ENCODE measurements around the gene TCF21. TPM values are rescaled to one million over a fixed set of nuclear protein-coding genes. Genes with fewer than 3 reads are reported as not detected.

The TCF21 gene
- total and polyA plus RNA-seq, 12 donors, result 2.3 to 15.1 (median 3.3) TPM

GRCh38 chr6:133887880-133888230 is 1.1 kb upstream of the TCF21 start:
- Histone ChIP-seq H3K27ac (peak overlapping the region in 1 of 5 donors; percentile 32), H3K4me3 (no peak overlapping the region), H3K36me3 (replicated peaks in 1 of 2) (no peaks in the 10 kb centered on the region), H3K9me3 (replicated peaks in 1 of 3) (no peaks in the 10 kb centered on the region), H3K27me3 (peaks cover 43% of the 10 kb centered on the region), H3K4me1 (replicated peaks in 1 of 2) (peaks cover 4 to 9% of the 10 kb centered on the region in 2 donors)
- intact Hi-C loops (cut with DNase I), result no loop called here
- no peak for DNase-seq
- 68 to 83% (median 75%) methylated on average over 1 of the region's 1 CpG for WGBS, 4 donors
- TF ChIP-seq POLR2A (IDR thresholded peaks at IDR 0.05), result no peak

- Histone ChIP-seq H3K36me3 (replicated peaks in 1 of 2) (no peaks in the 10 kb centered on the region), H3K4me1 (replicated peaks in 1 of 2) (peaks cover 4 to 9% of the 10 kb centered on the region in 2 donors), H3K4me3 (peak overlapping the region in 1 of 4 donors; percentile 28), H3K27ac (peak overlapping the region in 4 of 5 donors; percentile 16 to 74 (median 58)), H3K9me3 (replicated peaks in 1 of 3) (no peaks in the 10 kb centered on the region), H3K27me3 (peaks cover 59% of the 10 kb centered on the region)
- DNase-seq, result peak in 1 of 7 donors; percentile 25
- TF ChIP-seq CTCF (IDR thresholded peaks at IDR 0.05) (no peak), POLR2A (IDR thresholded peaks at IDR 0.05) (no peak)
- intact Hi-C loops (cut with DNase I), result no loop called here
- WGBS, 4 donors, result 10 to 12% (median 11%) methylated on average over 20 to 56 of the region's 56 CpGs
Measured at GRCh38 chr6:133889557-133890403, 867 bp downstream of the TCF21 start.

- no peak for DNase-seq
- H3K27ac ChIP-seq, result peak overlapping the region in 1 of 5 donors; percentile 74
- H3K4me1 ChIP-seq (replicated peaks in 1 of 2), result peaks cover 4 to 9% of the 10 kb centered on the region in 2 donors
- intact Hi-C loops (cut with DNase I), result no loop called here
- WGBS, 4 donors, result 11 to 17% (median 14%) methylated on average over 4 of the region's 4 CpGs
- peak overlapping the region in 2 of 4 donors; percentile 0 to 28 for H3K4me3 ChIP-seq
- no peak for TF ChIP-seq POLR2A (IDR thresholded peaks at IDR 0.05)
- no peak for TF ChIP-seq CTCF (IDR thresholded peaks at IDR 0.05)
- no peaks in the 10 kb centered on the region for H3K36me3 ChIP-seq (replicated peaks in 1 of 2)
- H3K9me3 ChIP-seq (replicated peaks in 1 of 3), result no peaks in the 10 kb centered on the region
- H3K27me3 ChIP-seq, result peaks cover 69% of the 10 kb centered on the region
Measured at GRCh38 chr6:133890711-133891148, 1.8 kb downstream of the TCF21 start.

GRCh38 chr6:133891149-133891926 is 2.4 kb downstream of the TCF21 start:
- H3K4me1 ChIP-seq (replicated peaks in 1 of 2), result peaks cover 4 to 9% of the 10 kb centered on the region in 2 donors
- DNase-seq, result peak in 3 of 7 donors; percentile 3 to 15 (median 11)

More at GRCh38 chr6:133891149-133891926, 2.4 kb downstream of the TCF21 start:
- intact Hi-C loops (cut with DNase I), result no loop called here
- Histone ChIP-seq H3K27me3 (peaks cover 75% of the 10 kb centered on the region), H3K36me3 (replicated peaks in 1 of 2) (no peaks in the 10 kb centered on the region), H3K4me3 (peak overlapping the region in 2 of 4 donors; percentile 0 to 28), H3K9me3 (replicated peaks in 1 of 3) (no peaks in the 10 kb centered on the region), H3K27ac (peak overlapping the region in 2 of 5 donors; percentile 4 to 46)
- TF ChIP-seq CTCF (IDR thresholded peaks at IDR 0.05) (no peak), POLR2A (IDR thresholded peaks at IDR 0.05) (no peak)
- 3 to 4% (median 4%) methylated on average over 22 to 45 of the region's 45 CpGs for WGBS, 4 donors

Measured in adrenal gland (tissue), 12 donors.